NCI-H146 (cell line): Measurements from ENCODE around the gene SAMD4A.

Experiments
- DNase-seq: peaks from one replicate; lab custom pipeline; 2025; lab: John Stamatoyannopoulos, UW

SAMD4A gene

DNA sequence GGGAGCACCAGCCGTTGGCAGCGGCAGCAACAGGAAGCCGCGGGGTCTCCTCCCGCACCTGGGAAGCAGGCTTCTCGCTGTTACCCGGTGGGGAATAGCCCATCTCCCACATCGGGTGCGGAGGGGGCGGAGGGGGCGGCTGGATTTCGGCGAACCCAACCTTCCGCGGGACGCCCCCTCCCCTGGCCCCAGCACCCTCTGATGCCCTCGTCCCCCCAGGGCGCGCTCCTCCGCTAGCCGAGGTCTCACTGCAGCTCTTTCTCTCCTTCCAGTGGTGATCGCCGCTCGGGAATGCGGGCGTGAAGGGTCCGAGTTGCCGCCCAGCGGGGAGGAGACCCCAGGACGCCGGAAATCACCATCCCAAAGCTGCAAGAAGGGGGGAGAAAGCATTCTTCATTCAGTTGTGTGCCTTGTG lies 303 bp downstream of the SAMD4A start:
- no peak for DNase-seq

DNA sequence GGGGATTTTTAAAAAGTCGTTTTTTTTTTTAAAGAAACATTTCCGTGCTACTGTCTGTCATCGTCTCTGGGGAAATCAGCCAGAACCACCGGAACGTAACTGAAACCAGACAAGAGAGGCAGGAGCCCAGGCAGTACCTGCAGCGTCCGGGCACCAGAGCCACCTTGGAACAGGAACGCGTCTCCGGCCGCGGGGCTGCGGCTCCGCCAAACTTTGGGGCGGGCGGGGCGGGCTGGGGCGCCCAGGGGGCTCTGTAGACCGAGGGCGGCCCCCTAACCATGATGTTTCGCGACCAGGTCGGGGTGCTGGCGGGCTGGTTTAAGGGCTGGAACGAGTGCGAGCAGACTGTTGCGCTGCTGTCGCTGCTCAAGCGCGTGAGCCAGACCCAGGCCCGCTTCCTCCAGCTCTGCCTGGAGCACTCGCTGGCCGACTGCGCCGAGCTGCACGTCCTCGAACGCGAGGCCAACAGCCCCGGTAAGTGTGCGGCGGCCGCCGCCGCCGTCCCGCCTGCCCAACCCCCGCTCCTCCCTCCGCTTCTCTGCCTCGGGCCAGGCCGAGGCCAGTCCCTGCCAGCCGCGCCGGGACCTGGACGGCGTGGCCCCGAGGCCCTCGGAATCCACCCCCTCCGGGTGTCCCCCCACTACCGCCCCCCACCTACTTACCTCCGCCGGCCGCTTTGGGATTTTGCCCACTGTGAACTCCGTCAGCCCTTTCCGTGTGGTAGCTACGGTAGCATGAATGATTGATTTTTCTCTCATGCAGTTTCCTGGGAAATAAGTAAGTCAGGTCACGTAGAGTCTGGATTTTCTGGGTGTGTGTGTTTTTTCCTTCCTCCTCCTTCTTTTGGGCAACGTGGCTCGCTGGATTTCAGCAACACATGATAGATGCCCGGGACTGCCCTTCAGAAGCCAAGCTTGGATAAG lies 972 bp downstream of the SAMD4A start:
- peak; percentile 44 for DNase-seq

DNA sequence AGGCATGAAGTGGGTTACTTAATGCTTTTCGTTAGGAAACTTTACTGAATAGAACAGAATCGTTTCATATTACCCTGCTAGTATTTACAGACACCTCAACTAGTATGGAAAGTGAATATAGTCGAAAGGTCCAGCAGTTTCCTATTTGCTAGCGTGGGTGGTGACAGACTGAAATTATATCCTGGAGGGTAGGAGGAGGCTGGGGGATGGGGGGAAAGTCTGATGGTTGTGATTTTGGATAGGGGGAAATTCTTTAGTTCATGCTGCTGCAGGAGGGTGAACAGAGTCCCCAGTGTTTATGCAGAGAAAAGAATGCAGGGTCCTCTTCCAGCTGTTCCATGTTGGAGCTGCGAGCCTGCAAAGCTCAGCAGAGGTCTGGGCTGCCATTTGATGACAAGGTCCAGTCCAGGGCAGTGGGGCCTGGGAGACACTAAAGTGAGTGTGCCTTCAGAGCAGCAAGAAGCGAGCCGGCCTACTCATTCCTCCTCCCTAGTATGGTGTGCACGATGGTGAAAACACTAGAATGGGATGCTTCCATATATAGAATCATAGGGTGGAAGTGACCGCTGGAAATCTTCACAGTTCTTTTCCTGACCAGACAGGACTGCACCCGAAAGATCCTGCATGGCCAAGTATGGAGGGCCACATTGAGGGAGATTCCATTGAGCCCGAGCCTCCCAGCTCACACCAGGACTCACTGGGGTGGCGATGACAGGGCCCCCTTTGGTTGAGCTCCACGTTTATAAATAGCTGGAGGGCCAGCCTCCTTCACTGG lies 2.1 kb downstream of the SAMD4A start:
- no peak for DNase-seq

DNA sequence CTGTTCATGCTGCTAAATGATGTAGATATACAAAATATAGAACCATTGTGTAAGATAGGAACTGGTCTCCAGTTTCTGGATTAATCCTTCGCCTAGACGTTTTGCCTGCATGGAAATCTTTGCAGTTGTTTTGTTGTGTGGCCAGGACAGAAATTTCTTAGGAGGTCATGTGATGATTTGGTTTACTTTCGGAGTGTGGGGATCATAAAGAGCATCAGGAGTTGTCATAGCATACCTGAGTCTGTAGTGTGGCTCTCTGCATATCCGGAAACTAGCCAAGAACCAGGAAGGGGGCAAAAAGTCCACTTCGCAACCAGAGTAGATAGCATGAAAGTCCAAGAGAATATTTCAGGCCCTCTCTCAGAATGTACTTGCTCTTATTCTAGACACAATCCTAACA lies 3.1 kb downstream of the SAMD4A start:
- DNase-seq, result no peak

DNA sequence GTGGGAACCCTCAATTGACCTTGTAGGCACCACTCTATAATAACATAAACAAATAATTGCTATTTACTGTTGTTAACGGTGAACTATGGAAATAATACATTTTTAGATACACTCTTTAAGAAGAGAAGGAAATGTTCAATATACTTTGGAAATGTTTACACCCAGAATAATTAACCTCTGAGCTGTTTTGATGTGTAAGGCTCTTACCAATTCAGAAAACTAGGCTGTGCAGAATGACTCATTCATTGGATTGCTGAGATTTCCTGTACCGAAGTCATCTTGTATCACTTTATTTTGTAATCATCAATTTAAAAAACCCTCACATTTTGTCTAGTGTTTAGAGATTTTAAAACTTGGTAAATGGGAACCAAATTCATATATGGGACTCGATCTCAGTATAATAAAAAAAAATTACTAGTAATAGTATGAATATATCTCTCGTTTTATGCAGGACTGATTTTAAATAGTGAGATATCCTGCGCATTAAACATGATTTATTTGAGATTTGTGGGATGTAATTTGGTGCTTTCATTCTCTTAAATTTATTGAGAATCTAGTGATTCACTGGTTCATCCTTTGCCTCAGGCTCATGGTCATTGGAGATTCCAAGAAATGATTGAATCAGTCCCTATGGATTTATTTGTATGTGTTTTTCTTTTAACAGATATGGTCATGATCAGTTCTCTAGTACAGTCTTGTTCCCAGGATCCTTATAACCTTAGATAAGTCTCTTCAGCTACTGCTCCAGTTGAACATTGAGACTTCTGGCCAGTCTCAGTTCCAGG lies 3.9 kb downstream of the SAMD4A start:
- no peak for DNase-seq

DNA sequence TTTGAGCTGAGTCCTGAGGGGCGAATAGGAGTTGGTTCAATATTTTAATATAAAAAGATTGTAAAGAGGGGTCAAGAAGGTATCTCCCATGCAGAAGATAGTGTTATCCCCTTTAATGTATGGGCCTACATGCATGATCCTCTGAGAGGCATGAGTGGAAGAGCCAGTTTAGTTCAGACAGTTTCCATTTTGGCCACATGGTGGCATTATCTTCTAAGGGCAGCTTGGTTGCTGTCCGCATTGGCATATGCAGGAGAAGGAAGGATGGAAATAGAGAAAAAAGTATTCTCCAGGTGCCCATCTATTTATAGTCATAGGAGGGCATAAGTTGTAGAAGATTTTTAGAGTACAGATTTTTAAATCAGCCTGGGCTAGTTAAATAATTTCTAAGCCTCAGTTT lies 5.4 kb downstream of the SAMD4A start:
- DNase-seq, result no peak

DNA sequence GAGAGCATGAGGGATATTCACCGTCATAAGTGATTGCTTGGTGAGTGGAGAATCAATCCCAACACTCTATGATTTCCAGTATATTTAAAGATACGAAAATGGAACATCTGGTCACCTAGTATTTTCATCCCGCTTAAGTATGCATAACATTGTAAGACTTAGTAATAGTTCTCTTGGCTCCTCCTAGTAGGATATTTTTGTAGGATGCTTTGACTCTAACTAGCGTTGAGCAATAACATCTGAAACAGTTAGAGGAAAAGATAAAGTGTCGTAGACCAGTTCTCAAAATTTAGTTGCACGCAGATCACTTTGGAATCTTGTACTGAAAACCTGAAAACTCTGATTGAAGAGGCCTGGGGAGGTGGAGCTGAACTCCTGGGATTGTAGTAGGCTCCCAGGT lies 7.6 kb downstream of the SAMD4A start:
- DNase-seq, result no peak

DNA sequence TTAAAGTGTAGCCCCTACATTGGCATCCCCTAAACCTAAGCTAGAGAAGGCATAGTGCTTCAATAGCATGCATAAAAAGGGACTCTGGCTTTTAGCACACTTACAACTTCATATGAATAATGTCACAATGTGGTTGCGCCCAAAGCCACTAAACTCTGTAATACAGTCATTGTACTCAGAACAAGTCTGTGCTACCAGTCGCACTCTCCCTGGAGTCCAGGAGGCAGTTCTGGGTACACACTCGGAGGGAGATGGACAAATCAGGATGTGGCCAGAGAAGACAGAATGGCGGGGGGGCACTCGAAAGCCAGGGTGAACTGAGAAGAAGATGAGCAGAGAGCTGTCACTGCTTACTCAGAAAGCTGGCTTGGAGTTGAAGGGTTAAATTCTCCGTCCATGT lies 10.6 kb downstream of the SAMD4A start:
- no peak for DNase-seq

DNA sequence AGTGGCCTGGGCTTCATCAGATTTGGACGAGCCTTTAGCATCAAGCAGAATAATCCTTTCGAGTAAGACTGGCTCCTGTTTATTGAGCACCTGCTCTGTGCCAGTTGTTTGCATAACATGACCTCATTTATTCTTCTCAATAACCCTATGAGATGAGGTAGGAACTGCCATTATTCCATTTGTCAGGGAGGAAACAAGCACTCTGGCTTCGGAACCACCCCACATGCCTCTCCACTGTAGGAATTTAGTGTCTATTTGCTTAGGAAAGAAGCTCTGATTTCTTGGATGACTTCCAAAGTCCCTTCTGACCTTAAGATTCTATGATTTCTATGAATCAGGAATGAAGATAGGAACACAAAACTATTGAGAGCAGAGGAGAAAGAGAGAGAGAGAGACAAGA lies 11.0 kb downstream of the SAMD4A start:
- DNase-seq, result no peak

DNA sequence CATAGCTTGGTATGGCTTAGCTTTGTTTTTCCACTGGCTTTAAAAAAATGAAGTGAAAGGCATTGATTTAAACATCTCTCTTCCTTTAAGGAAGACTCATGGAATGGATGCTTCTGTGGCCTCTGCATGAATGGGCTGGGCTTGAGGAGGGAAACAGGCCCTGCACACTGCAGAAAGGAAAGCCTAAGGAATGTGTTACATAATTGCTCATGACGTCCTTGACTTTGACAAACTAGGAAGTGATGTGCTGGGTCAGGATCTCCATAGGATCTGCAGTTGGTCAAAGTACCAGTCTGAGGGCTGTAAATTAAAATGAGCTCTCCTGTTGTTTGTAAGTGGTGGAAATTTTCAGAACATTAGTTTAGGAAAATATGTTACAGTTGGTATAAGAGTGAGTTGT lies 12.7 kb downstream of the SAMD4A start:
- no peak for DNase-seq

DNA sequence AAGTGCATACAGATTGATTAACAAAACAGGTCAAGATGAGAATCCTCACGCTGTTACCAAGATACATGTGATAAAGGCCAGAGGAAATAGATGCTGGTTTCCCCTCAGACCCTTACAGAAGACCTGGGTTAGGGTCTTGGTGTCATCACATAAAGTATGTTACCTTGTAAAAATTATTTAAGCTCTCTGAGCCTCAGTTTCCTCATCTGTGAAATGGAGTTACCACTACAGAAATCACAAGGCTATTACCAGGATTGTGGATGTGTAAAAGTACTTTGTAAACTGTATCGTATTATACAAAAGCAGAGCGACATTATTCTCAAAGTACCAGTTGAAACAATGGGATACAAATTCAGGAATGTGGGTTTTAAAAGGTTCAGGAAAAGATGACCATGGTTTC lies 14.0 kb downstream of the SAMD4A start:
- no peak for DNase-seq

DNA sequence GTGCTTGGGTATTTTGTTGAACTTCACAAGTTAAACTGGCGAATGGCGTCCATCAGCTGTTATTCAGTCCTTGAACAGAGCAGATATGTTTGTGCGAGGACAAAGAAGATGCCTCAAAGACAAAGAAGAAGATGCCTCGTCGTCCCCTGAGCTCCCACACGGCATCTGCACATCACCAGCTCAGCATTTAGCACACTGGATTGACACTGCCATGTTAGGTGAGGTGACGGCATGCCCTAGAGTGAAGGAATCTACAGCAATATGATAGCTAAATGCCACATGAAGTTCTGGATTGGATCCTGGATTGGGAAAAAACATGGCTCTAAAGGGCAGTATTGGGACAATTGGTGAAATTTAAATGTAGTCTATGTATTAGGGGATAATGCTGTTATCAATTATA lies 15.4 kb downstream of the SAMD4A start:
- DNase-seq, result no peak

DNA sequence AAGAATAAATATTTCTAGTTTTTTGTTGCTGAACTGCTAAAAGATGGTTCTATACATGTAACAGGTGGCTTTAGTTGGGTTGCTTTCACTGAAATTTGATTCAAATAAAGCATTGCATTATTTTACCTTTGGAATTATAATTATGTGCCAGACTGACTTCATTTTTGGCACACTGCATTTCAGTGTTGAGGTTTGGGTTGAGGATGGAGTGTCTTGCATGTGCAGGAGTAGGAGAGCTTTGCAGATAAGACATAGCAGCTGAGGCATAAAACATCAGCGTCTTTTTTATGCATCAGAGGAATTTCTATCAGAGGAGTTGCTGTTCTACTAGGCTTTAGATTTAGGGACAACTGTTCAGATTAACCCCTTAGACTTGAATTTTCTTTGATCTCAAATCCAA lies 17.2 kb downstream of the SAMD4A start:
- DNase-seq, result no peak

DNA sequence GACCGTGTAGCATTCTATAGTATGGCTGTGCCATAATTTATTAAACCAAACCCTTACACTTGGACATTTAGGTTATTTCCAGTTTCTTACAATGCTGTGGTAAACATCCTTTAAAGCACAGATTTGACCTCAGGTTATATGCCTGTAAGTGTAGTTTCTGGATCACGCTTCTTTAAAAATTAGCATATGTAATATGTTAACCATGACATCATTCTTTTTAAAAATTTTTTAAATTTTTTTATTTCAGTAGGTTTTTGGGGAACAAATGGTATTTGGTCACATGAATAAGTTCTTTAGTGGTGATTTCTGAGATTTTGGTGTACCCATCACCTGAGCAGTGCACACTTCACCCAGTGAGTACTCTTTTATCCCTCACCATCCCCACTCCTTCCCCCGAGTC lies 18.3 kb downstream of the SAMD4A start:
- DNase-seq, result no peak

DNA sequence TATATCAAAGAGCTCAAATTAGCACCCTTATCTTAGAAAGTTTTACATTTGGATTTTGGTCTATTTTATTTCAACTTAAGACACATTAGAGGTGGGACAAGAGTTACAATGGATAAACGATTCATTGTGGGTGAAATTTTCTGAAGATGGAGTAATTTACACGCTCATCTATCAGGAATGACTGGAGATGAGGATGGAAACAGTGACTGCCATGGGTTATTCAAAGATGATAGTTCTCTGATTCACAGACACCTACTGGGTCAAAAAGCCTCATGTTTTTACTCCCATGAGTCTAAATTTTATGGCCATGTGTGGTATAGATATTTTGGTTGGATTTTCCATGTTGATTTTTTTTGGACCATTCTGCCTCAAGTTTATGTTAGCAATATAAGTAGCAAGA lies 22.1 kb downstream of the SAMD4A start:
- DNase-seq, result no peak

DNA sequence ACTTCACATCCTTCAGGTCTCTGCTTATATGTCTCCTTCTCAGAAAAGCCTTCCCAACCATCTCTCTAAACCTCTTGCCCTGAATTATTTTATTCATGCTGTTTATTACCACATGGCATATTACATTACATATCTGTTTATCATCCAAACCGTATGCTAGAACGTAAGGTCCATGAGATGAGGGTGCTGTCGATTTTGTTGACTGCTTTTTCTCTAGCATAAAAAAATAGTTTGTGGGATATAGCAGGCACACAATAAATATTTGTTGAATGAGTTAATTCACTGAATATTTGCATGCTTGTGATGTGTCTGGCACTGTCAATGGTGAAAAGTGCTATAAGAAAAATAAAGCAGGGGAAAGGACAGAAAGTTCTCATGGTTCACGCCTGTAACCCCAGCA lies 22.9 kb downstream of the SAMD4A start:
- DNase-seq, result no peak

DNA sequence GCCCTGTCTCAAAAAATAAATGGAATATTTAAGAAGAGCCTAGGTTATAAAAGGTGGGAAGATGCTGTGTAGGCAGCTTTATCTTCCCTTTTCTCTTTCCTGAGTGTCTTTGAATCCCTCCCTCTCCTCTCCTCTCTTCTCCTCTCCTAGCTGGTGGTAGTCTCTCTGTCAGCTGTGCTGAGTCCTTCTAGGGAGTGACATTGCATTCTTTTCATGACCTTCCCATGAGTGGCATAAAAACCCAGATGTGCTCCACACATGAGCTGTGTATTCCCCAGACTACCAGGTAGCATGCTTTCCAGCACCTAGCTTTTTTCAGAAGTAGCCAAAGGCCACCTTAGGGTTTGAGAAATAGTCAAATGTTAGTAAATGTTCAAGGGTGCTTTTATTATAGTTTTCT lies 23.6 kb downstream of the SAMD4A start:
- no peak for DNase-seq

DNA sequence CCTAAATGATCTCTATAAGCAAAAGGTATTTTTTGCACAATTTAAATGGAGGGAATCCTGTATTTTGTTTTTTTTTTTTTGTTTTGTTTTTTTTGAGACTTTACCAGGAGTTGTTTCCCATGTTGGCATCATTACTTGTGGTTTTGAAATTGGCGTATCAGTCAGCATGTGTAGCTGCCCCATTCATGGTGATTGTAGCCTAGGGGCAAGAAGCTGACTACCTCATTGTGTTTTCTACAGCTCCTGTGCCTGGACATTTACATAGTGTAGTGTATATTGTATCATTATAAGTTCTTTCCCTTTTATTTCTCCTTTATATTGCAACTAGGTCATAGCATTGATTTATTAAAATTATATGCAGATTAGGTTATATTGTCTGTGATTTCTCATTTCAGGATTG lies 24.5 kb downstream of the SAMD4A start:
- no peak for DNase-seq

DNA sequence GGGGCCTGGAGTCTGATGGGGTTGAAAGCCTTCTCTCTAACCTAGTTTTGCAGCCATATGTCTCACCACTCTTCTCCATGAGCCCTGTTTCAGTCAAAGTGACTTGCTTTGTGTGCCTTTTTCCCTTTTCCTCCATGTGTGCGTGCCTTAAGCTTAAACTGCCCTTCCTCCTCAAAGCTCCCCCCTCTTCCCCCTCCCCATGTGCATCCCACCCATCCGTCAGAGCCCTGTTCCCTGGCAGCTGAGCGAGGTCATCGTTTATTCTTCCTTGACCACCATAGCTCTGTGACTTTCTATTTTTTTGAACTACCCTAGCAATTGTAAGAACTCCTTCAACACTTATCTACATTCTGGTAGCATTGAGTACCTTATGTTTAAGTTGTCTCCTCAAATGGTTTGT lies 24.9 kb downstream of the SAMD4A start:
- no peak for DNase-seq

DNA sequence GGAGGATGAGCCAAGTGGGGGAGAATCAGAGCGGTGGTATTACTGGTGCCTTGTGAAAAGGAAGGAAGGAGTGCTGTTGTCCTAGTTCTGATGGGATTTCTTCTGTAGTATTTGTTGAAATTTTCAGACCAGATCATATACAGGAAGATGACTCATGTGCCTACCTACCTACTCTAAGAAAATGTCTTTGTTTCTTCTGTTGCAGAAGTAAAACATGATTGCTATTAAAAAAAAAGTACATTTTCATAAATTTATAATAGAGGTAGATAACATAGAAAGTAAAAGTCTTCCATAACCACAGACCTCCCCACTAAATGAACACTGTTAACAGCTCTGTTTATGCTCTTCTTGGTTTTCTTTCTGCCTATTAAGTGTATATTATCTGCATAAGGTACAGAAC lies 26.9 kb downstream of the SAMD4A start:
- DNase-seq, result no peak

DNA sequence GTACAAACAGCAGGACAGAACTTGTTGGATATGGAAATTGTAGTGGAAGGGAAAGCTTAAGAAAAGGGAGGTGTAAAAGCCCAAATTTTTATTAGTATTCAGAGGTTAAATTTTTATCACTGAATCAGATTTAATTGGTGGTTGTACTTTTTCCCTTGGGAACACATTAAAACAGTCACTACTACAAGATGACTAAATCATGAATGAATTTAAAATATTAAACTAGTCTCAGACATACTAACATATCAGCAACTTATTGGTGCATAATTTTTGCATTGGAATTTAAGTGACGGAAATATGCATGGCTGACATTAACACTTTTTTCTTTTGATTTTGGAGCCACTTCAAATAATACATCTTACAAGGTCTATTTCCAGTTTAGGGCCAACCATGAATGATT lies 27.6 kb downstream of the SAMD4A start:
- DNase-seq, result no peak

DNA sequence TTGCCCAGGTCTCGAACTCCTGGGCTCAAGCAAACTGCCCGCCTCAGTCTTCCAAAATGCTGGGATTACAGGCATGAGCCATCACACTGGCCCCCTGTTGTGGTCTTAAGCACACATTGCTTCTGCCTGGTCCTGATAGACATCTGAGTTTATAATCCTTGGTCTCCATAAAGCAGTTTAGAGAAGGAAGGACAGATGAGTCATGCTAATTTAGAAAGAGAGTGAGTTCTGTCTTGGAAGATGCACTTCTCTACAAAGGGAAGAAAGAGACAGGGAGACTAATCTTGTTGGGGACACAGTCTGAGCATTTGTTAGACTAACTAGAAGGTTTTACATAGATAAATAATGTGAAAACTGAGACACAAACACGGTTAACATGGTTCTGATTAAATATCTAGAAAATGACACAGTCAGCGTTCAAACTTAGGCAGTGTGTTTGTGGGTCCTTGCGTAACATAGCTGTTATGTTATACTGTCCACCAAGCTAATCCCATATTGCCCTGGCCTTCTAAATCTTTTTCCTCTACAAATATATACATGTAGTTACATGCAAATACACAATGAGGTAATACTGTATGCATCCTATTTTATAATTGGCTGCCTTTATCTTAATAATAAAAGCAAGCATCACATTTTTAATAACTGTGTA lies 31.0 kb downstream of the SAMD4A start:
- DNase-seq, result no peak
